Measurements from ENCODE around the gene GABRG3. TPM values are rescaled to one million over a fixed set of nuclear protein-coding genes. Genes with fewer than 3 reads are reported as not detected.

Gene GABRG3
- polyA plus RNA-seq, 2 of the 4 experiments (the other 2 are of a cell fraction) = 0.08 to 0.18 TPM

GRCh38 chr15:26943866-26944265 is 27.1 kb upstream of the GABRG3 start (continued):
- TF ChIP-seq REST (IDR thresholded peaks at IDR 0.05) (no peak), HMGXB4 (CRISPR knock-in tag; IDR thresholded peaks at IDR 0.05; ENCODE audit: borderline replicate concordance) (no peak), CTCF (IDR thresholded peaks at IDR 0.05) (no peak), FOXS1 (CRISPR knock-in tag; IDR thresholded peaks at IDR 0.05) (no peak), MAFK (IDR thresholded peaks at IDR 0.05; ENCODE audit: partially characterized antibody) (no peak)
- TF ChIP-seq, protein P1, sequence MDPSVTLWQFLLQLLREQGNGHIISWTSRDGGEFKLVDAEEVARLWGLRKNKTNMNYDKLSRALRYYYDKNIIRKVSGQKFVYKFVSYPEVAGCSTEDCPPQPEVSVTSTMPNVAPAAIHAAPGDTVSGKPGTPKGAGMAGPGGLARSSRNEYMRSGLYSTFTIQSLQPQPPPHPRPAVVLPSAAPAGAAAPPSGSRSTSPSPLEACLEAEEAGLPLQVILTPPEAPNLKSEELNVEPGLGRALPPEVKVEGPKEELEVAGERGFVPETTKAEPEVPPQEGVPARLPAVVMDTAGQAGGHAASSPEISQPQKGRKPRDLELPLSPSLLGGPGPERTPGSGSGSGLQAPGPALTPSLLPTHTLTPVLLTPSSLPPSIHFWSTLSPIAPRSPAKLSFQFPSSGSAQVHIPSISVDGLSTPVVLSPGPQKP (IDR thresholded peaks at IDR 0.05; ENCODE audit: low read depth, low read length) = no peak
- TF ChIP-seq, protein P2, sequence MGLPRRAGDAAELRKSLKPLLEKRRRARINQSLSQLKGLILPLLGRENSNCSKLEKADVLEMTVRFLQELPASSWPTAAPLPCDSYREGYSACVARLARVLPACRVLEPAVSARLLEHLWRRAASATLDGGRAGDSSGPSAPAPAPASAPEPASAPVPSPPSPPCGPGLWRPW (IDR thresholded peaks at IDR 0.05) = no peak

DNA sequence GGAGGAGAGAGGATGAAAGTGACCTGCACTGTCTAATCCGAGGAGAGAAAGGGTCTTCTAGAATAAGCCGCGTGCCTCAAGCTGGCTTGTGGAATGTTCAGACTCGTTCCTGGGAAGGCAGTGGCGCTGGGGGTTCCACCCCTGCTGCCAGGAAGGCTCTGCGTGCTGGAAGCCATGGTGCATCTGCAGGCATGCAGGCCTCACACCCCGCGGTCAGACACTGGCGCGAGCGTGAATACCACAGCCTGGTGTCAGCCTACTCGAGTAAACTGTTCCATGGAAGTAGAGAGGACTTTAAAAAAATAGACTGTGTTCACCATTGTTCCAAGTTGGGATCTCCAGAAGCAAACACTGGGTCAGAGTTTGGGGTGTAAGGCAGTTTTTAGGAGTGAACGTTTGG is 25.9 kb upstream of the GABRG3 start:
- Histone ChIP-seq H3K4me1 (no peaks in the 10 kb centered on the region), H3K27ac (no peak overlapping the region), H3K4me2 (no peak overlapping the region), H3K4me3 (no peak overlapping the region), H3K9me3 (no peaks in the 10 kb centered on the region)
- 69% methylated on average over 12 of the region's 13 CpGs for WGBS (ENCODE audit: missing lambda C conversion rate)
- TF ChIP-seq HOXB5 (CRISPR knock-in tag; IDR thresholded peaks at IDR 0.05) (no peak), SREBF2 (IDR thresholded peaks at IDR 0.05) (no peak), MAZ (IDR thresholded peaks at IDR 0.05; ENCODE audit: borderline replicate concordance, low read depth, low read length) (no peak), REST (IDR thresholded peaks at IDR 0.05) (no peak), HOXA7 (CRISPR knock-in tag; IDR thresholded peaks at IDR 0.05) (no peak), NFE2L2 (conservative IDR thresholded peaks at IDR 0.05; ENCODE audit: low read length) (no peak), USF2 (IDR thresholded peaks at IDR 0.05) (no peak), NPAS2 (CRISPR knock-in tag; IDR thresholded peaks at IDR 0.05; ENCODE audit: borderline replicate concordance) (no peak), MAFK (IDR thresholded peaks at IDR 0.05; ENCODE audit: partially characterized antibody) (no peak), HOXB13 (CRISPR knock-in tag; IDR thresholded peaks at IDR 0.05; ENCODE audit: low read depth) (no peak), KDM1A (IDR thresholded peaks at IDR 0.05; ENCODE audit: low read depth) (no peak), RNF2 (IDR thresholded peaks at IDR 0.05; ENCODE audit: borderline replicate concordance, low read depth) (no peak), CBX2 (IDR thresholded peaks at IDR 0.05; ENCODE audit: borderline replicate concordance, low read depth) (no peak), TP53 (CRISPR knock-in tag; IDR thresholded peaks at IDR 0.05) (no peak), ZSCAN20 (CRISPR knock-in tag; IDR thresholded peaks at IDR 0.05) (no peak), JUN (IDR thresholded peaks at IDR 0.05) (no peak)
- TF ChIP-seq, protein P2 (IDR thresholded peaks at IDR 0.05) = no peak
- TF ChIP-seq, protein P3, sequence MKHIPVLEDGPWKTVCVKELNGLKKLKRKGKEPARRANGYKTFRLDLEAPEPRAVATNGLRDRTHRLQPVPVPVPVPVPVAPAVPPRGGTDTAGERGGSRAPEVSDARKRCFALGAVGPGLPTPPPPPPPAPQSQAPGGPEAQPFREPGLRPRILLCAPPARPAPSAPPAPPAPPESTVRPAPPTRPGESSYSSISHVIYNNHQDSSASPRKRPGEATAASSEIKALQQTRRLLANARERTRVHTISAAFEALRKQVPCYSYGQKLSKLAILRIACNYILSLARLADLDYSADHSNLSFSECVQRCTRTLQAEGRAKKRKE (CRISPR knock-in tag; IDR thresholded peaks at IDR 0.05; ENCODE audit: low read depth) = no peak
- ChIA-PET POLR2A (no interaction called here), CTCF (no interaction called here)
- no peak for ATAC-seq
- FAIRE-seq = no peak
- DNase-seq (ENCODE audit: low read depth in 1 of 2, low spot score in 1 of 2) = no peak
